Stimulated activated CD4-positive, alpha-beta T cell treated with anti-CD3 and anti-CD28 coated beads, Interleukin-12 subunit alpha, Interleukin-12 subunit beta, amount 100 ng/mL, for 4 hours (primary cell): ENCODE measurements around the gene SLC25A24.

ENCODE experiments used
- DNase-seq: peaks from one replicate; pipeline ENCODE4 v3.0.0-alpha.2; 2020

The SLC25A24 gene

DNA sequence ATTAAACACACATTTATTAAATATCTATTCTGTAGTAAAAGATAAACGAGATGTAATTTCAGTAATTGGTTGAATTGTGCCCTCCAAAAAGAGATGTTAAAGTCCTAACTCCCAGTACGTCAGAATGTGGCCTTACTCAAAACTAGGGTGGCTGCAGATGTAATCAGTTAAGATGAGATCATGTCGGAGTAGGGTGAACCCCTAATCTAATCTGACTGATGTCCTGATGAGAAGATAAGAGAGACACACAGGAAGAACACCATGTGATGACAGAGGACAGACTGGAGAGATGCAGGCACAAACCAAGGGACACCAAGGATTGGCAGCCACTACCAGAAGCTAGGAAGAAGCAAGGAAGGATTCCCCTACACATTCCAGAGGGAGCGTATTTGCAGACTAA, 104.1 kb downstream of the SLC25A24 start:
- no peak for DNase-seq

DNA sequence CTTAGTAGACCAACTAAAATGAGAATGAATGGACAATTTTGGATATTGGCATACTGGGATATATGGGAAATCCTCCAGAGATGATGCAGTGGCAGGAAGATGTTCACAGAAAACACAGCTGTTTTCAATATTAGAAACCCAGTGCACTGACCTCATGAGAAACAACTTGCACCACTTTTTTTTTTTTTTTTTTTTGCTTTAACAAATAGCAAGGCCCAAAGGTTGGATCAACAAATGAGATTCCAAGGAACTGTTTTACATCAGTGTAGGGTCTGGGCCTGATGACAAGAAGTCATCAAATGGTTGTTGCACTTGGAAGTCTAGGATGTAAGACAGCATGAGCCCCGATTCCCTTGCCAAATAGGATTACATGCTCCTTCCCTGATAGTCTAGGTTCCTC, 110.7 kb downstream of the SLC25A24 start:
- no peak for DNase-seq

DNA sequence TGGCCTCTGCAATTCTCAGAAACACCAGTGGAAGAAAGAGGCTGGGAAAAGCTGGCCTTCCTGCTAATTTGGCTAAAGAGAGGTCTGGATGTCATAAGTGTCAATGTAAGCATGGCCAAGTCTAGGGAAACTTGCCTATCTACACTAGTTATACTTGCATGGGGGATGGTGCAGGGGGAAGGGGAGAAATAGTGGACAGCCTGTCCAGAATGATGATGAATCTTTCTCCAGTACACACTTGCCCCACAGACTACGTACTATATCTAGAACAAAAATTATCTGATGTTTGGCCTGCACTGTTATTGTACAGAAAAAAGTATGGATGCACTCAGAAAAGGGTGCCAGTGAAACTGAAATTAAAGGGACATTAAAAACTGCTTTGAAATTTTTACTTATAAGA, 114.5 kb downstream of the SLC25A24 start:
- no peak for DNase-seq

DNA sequence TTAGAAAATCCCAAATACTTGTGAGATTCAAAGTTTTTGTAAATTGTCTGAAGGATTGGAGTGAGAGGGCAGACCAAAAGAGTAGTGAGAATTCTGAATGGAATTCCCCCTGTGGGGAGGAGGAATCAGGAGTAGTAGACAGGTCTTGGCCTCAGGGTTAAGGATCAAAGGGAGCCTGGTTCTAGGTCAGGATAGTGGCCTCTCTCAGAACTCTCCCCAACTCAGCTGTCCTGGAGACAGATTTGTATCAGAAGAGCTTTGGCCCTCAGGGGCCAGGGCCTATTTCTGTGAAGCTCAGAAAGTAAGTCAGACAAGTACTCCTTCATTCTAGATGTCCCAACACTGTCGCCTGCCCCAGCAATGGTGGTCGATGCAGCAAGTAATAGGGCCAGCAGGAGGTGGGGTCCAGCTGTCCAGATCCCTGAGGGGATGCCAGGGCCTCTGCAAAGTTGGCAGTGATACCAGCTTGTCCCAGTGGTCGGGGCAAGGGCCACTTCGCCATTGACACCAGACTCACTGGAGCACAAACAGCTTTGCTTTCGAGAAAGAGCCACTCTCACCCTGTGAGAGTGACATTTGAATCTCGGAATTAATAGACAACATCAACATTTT, 115.2 kb downstream of the SLC25A24 start:
- no peak for DNase-seq
